ENCODE results near the gene TSPAN13.

The TSPAN13 gene

DNA sequence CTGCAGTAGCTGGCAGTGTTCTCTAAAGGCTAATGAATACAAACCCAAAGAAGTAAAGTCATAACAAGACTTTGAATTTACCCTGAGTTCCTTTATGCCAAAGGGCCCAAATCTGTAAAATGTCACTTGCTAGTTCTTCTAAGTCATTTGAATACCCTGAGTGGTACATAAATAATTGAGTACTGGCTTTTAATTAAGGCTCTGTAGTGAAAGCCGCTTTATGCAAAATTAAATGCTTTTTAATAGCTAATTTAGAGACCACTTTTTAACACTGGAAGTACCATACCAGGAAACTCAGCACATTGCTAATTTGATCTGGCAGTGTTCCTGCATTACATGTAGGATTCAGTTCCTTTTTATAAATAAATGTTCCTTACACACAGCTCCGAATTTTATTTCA lies 24.0 kb upstream of the TSPAN13 start:
- Histone ChIP-seq H3K36me3 (replicated peaks) (no peaks in the 10 kb centered on the region), H3K4me3 (no peak overlapping the region), H3K9me3 (no peaks in the 10 kb centered on the region), H3K27me3 (ENCODE audit: low read depth) (no peaks in the 10 kb centered on the region), H3K4me1 (peaks cover 9% of the 10 kb centered on the region; the same call in 1 of the 2 replicates)
- no peak for DNase-seq (ENCODE audit: low spot score in 2 of 2)
- in situ Hi-C loops (cut with MboI; ENCODE audit: low sequenced_read_pairs) = no loop called here

DNA sequence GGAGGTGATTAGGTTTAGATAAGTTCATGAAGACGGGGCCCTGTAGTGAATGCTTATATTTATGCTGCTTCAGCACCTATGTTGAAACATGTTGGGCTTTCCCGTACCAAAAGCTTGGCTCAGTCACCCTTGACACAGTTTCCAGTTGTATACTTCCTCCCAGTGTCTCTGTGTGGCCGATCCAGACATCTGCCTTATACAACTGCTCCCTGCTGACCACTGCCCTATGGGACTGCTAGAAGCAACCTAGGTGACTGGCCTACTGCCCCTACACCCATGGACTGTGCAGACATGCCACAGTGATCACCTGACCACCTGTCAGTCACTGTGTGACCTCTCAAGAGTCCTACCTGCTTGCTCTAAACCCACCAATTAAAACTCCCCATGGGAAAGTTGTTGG lies 22.6 kb upstream of the TSPAN13 start:
- Histone ChIP-seq H3K4me1 (peaks cover under 1% of the 10 kb centered on the region; the same call in 1 of the 2 replicates), H3K9me3 (no peaks in the 10 kb centered on the region), H3K4me3 (no peak overlapping the region), H3K36me3 (replicated peaks) (no peaks in the 10 kb centered on the region), H3K27me3 (ENCODE audit: low read depth) (no peaks in the 10 kb centered on the region)
- in situ Hi-C loops (cut with MboI; ENCODE audit: low sequenced_read_pairs) = no loop called here
- no peak for DNase-seq (ENCODE audit: low spot score in 2 of 2)

DNA sequence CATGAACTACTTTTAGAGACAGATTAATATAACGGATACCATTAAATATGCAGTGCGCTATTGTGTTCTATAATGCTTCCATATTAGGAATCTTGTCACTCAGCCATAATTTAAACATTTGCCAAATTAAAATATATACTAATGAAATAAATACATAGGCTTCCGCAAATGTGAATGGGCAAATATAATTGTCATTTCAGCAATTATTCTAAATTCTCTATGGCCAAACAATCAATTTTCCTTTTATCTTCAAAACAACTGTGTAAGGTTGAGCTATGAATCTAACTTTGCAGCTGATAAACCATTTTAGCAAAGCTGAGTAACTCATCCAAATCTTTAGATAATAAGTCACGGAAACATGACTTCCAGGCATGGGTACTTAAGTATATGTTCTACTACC lies 20.7 kb upstream of the TSPAN13 start:
- no peak for DNase-seq (ENCODE audit: low spot score in 2 of 2)

DNA sequence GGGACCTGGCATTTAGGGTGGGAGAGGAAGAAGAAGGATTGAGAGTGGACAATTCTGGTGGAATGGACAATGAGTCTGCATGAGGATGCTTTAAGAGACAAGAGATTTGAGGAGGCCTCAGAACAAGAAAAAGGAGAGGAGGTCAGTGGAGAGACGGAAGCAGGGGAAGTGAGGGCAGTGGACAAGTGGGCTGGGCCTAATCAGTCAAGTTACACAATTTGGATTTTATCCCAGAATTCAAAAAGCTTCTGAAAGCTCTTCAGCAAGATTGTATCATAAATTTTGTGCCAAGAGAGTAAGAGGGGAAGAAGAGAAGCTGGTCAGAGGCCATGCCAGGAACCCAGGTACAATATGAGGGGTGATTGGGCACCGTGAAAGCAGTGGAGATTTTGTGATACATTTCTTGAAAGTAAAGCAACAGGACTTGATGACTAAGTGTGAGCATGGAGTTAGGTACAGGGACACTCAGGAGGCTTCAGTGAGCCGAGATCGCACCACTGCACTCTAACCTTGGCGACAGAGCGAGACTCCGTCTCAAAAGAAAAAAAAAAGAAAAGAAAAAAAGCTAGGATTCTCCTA lies 19.3 kb upstream of the TSPAN13 start:
- in situ Hi-C loops (cut with MboI; ENCODE audit: low sequenced_read_pairs) = no loop called here
- no peak for DNase-seq (ENCODE audit: low spot score in 2 of 2)
- no peaks in the 10 kb centered on the region for H3K36me3 ChIP-seq (replicated peaks)
- no peaks in the 10 kb centered on the region for H3K27me3 ChIP-seq (ENCODE audit: low read depth)
- H3K4me1 ChIP-seq = peaks cover 21% of the 10 kb centered on the region
- H3K4me3 ChIP-seq = no peak overlapping the region
- no peaks in the 10 kb centered on the region for H3K9me3 ChIP-seq

More for the DNA sequence above, 20.7 kb upstream of the TSPAN13 start:
- Histone ChIP-seq H3K4me3 (no peak overlapping the region), H3K36me3 (replicated peaks) (no peaks in the 10 kb centered on the region), H3K4me1 (peaks cover 14% of the 10 kb centered on the region), H3K9me3 (no peaks in the 10 kb centered on the region), H3K27me3 (ENCODE audit: low read depth) (no peaks in the 10 kb centered on the region)
- in situ Hi-C loops (cut with MboI; ENCODE audit: low sequenced_read_pairs) = no loop called here

DNA sequence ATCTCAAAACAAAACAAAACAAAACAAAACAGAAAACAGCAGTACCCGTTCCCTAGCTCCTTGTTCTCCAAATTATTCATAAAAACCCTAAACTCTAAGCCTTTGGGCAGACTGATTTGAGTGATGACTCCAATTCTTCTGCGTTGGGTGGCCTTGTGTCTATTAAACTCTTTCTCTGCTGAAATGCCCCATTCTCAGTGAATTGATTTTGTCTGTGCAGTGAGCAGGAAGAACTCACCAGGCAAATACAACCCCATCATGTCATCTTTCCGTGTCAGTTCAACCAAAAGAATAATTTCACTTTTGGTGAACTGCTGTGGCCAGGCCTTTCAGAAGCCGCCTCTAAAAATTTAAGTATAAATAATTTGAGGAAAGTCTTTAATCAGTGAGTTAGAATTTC lies 18.5 kb upstream of the TSPAN13 start:
- H3K9me3 ChIP-seq = no peaks in the 10 kb centered on the region; the same call in 1 of the 2 replicates
- H3K27me3 ChIP-seq (ENCODE audit: low read depth) = no peaks in the 10 kb centered on the region
- in situ Hi-C loops (cut with MboI; ENCODE audit: low sequenced_read_pairs) = no loop called here

DNA sequence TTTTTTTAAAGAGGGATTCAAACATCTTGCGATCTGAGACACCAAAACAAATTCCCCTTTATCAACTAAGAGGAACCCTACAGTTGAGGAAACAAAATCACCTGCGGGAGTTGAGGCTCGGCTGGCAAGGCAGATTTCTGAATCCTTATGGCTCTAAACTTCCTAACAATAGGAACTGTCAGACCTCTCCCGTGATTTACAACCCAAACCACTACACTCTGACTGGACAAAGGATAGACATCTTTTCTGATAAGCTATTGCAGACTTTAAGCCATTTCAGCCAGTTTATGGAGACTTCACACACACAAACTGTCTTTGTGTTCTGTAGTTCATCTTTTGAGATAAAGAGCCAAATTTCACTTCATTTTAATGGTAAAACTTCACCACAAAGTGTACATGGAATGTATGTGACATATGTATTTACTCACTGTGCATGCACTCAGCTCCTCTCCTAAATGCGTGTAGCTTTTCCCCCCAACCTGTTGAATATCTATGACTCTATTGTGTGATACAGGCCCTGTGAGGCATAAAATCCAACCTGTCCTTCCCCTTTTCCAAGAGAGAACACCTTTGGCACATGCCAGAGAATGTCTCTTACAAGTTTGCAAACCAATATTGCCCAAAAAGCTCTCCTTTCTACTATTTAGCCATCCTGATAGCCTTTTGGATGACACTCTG lies 15.4 kb upstream of the TSPAN13 start:
- Histone ChIP-seq H3K4me1 (peaks cover 21% of the 10 kb centered on the region), H3K9me3 (no peaks in the 10 kb centered on the region; the same call in 1 of the 2 replicates), H3K4me3 (no peak overlapping the region), H3K27me3 (ENCODE audit: low read depth) (no peaks in the 10 kb centered on the region), H3K36me3 (replicated peaks) (no peaks in the 10 kb centered on the region)
- in situ Hi-C loops (cut with MboI; ENCODE audit: low sequenced_read_pairs) = no loop called here
- peak; percentile 39 to 71 for DNase-seq (ENCODE audit: low spot score in 2 of 2)

More for the DNA sequence above, 18.5 kb upstream of the TSPAN13 start:
- H3K4me3 ChIP-seq = no peak overlapping the region
- H3K4me1 ChIP-seq = peaks cover 21% of the 10 kb centered on the region
- no peaks in the 10 kb centered on the region for H3K36me3 ChIP-seq (replicated peaks)
- DNase-seq (ENCODE audit: low spot score in 2 of 2) = no peak

DNA sequence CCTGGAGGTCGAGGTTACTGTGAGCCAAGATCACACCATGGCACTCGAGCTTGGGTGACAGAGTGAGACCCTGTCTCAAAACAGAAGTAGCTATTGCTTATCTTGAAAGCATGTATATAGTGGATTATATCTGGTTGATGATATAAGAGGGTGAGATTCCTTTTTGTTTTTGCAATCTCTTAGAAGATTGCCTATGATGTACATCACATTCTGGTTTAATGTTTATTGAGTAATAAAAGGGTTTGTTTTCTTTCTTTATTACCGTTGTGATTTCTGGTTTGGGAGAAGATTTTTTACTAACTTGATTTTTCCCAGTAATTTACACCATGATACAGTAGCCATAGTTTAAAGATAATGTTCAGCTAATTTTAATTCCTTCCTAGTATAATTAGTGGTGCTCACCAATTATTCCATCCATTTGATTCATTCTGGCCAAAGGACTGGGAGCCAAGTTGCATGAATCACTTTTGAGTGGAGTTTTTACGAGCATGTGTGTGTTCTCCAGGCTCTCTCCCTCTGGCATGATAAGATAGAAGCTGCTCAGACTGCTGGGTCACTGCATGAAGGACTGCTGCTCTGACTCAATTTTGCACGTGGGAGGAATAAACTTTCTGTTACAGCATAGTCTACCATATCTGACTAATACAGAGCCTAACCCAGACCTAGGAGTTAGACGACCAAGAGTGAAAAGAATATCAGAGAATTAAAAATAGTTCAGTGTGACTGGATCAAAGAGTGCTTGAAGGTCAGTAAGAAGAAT lies 13.5 kb upstream of the TSPAN13 start:
- Histone ChIP-seq H3K4me3 (no peak overlapping the region), H3K9me3 (no peaks in the 10 kb centered on the region; the same call in 1 of the 2 replicates), H3K27me3 (ENCODE audit: low read depth) (no peaks in the 10 kb centered on the region), H3K36me3 (replicated peaks) (no peaks in the 10 kb centered on the region), H3K4me1 (peaks cover 21% of the 10 kb centered on the region)
- DNase-seq (ENCODE audit: low spot score in 2 of 2) = no peak
- in situ Hi-C loops (cut with MboI; ENCODE audit: low sequenced_read_pairs) = no loop called here

DNA sequence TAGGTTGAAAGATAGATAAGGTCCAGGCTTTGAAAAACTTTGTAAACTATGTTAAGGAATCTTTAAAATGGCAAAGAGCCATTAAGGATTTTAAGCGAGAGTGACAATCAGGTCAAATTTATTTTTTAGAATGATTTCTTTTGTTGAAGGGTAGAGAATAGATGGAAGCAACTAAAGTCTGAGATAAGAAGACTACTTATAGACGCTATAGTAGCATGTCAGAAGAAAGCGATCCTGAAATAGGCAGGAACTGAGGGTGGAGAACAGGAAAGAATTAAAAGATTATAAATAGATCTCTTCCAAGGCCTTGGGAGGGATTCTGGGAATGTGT lies 13.0 kb upstream of the TSPAN13 start:
- Histone ChIP-seq H3K9me3 (no peaks in the 10 kb centered on the region; the same call in 1 of the 2 replicates), H3K4me1 (peaks cover 21% of the 10 kb centered on the region)
- in situ Hi-C loops (cut with MboI; ENCODE audit: low sequenced_read_pairs) = no loop called here

DNA sequence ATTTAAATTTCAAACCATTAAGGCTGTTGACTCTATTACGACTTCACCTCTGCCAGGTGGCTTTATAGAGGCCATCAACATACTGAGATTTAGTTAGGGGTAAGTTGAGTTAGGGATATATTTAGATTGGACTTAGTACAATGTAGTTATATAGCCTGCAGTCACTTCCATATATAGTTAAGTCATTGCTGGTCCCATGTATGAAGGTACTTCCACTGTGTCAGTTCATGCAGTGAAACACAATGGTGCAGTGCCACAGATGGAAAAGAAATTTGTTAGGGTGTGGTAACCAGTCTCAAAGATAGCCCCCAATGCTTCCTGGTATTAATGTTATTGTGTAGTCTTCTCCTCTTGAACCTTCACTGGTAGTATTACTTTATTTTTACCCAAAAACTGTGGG lies 12.6 kb upstream of the TSPAN13 start:
- in situ Hi-C loops (cut with MboI; ENCODE audit: low sequenced_read_pairs) = no loop called here
- Histone ChIP-seq H3K4me1 (peaks cover 21% of the 10 kb centered on the region), H3K27me3 (ENCODE audit: low read depth) (no peaks in the 10 kb centered on the region), H3K4me3 (no peak overlapping the region), H3K9me3 (no peaks in the 10 kb centered on the region; the same call in 1 of the 2 replicates), H3K36me3 (replicated peaks) (no peaks in the 10 kb centered on the region)
- no peak for DNase-seq (ENCODE audit: low spot score in 2 of 2)

More for the DNA sequence above, 13.0 kb upstream of the TSPAN13 start:
- no peak overlapping the region for H3K4me3 ChIP-seq
- DNase-seq (ENCODE audit: low spot score in 2 of 2) = no peak
- no peaks in the 10 kb centered on the region for H3K27me3 ChIP-seq (ENCODE audit: low read depth)
- H3K36me3 ChIP-seq (replicated peaks) = no peaks in the 10 kb centered on the region

DNA sequence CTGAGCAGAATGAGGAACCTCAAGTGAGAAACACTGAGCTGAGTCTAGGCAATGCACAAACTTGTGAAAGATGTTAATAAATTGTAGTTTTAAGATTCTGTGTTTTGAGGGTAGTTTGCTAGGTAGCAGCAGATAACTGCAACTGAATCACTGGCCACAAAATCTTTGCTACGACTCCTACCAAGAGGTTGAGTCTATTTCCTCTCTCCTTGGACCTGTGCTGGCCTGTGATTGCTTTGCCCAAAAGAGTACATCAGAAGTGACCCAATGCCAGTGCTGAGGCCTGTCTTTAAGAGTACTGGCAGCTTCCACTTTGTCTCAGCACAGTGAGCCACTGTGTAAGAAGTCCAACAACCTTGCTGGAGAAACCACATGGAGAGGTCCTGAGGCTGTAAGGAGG lies 11.9 kb upstream of the TSPAN13 start:
- DNase-seq (ENCODE audit: low spot score in 2 of 2) = no peak
- no peaks in the 10 kb centered on the region for H3K27me3 ChIP-seq (ENCODE audit: low read depth)
- in situ Hi-C loops (cut with MboI; ENCODE audit: low sequenced_read_pairs) = no loop called here
- no peaks in the 10 kb centered on the region for H3K36me3 ChIP-seq (replicated peaks)
- no peak overlapping the region for H3K4me3 ChIP-seq
- H3K4me1 ChIP-seq = peaks cover 18% of the 10 kb centered on the region
- no peaks in the 10 kb centered on the region; the same call in 1 of the 2 replicates for H3K9me3 ChIP-seq

DNA sequence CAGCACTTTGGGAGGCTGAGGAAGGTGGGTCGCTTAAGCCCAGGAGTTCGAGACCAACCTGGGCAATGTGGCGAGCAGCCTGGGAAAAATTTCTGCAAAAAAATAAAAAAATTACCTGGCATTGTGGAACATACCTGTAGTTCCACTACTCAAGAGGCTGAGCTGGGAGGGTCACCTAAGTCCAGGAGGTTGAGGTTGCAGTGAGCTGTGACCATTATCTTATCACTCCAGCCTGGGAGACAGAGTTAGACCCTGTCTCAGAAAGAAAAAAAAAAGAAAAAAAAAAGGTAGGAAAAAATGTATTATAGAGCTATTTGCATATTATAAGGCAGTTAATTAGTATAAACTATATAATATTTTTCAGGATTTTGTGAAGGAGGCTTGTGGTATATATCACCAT lies 11.0 kb upstream of the TSPAN13 start:
- H3K4me1 ChIP-seq = peaks cover 9% of the 10 kb centered on the region
- in situ Hi-C loops (cut with MboI; ENCODE audit: low sequenced_read_pairs) = no loop called here
- DNase-seq (ENCODE audit: low spot score in 2 of 2) = no peak
- no peaks in the 10 kb centered on the region for H3K36me3 ChIP-seq (replicated peaks)
- H3K9me3 ChIP-seq = no peaks in the 10 kb centered on the region; the same call in 1 of the 2 replicates
- no peak overlapping the region for H3K4me3 ChIP-seq
- H3K27me3 ChIP-seq (ENCODE audit: low read depth) = no peaks in the 10 kb centered on the region

DNA sequence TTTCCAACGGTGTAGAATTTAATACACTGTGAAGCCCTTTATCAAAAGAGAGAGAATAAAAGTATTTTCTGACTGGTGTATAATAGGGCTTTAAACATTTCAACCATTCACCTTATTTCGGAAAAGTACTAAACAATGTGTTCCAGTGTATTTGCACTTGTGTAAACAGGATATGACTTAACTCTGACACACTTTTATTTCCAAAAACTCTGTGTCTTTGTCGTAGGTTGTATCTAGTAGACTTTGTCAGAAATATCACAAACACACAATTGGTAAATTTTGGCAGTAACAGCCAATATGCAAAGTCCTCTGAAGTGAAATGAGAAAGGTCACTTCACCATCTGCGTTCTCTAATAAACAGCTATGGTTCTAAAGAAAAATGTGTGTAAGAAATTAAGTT lies 10.3 kb upstream of the TSPAN13 start:
- no peak for DNase-seq (ENCODE audit: low spot score in 2 of 2)
- in situ Hi-C loops (cut with MboI; ENCODE audit: low sequenced_read_pairs) = no loop called here
- Histone ChIP-seq H3K27me3 (ENCODE audit: low read depth) (no peaks in the 10 kb centered on the region), H3K4me3 (no peak overlapping the region), H3K4me1 (peaks cover 3% of the 10 kb centered on the region), H3K9me3 (no peaks in the 10 kb centered on the region; the same call in 1 of the 2 replicates), H3K36me3 (replicated peaks) (no peaks in the 10 kb centered on the region)

DNA sequence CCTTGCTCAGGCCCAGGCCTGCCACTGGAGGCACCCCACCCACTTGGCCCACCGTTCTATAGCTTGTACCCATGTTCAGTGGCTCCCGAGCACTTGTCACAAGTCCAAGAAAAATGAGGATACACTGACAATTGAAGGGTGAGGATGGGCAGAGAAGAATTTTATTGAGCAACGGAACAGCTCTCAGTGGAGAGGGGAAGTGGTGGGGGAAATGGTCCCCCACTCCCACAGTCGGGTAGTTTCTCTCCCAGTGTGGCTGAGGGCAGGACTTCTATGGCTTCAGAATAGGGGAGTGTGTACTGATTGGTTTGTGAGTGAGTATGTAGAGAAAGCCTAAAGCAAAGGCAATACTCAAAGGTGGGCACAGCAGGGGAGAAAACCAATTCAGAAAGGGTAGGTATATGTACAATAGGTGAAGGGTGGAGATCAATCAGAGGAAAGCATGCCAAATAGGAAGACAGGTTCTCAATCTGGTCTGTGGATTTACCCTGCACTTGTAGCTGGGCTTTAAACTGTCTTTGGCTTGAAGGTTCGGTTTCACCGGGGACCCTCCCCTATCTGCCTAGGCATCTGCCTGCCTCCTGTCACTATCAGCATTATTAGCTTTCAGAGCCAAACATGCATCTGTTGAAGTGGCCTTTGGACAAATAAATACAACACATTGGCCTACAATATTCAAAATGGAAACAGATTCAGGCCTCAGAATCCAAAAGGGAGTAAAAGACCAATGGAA lies 8.9 kb upstream of the TSPAN13 start:
- H3K4me3 ChIP-seq = no peak overlapping the region
- H3K27me3 ChIP-seq (ENCODE audit: low read depth) = no peaks in the 10 kb centered on the region
- in situ Hi-C loops (cut with MboI; ENCODE audit: low sequenced_read_pairs) = no loop called here
- DNase-seq (ENCODE audit: low spot score in 2 of 2) = no peak
- no peaks in the 10 kb centered on the region for H3K36me3 ChIP-seq (replicated peaks)
- no peaks in the 10 kb centered on the region; the same call in 1 of the 2 replicates for H3K9me3 ChIP-seq
- H3K4me1 ChIP-seq = no peaks in the 10 kb centered on the region; the same call in 1 of the 2 replicates

Measured in HAP-1 (cell line).